Common myeloid progenitor, CD34-positive (primary cell): ENCODE measurements around the gene APMAP.

Experiments used
- CTCF ChIA-PET: fragments of 350-600 bp; sonication (Branson Sonifier 250); formaldehyde crosslinking; loops from one replicate; lab custom pipeline; 2021; ENCODE audit warnings: antibody characterized with exemption; lab: Charles Lee
- POLR2A ChIA-PET: fragments of 350-600 bp; sonication (Branson Sonifier 250); formaldehyde crosslinking; loops from one replicate; lab custom pipeline; 2021; ENCODE audit warnings: antibody characterized with exemption; lab: Charles Lee
- DNase-seq, 3 donors: peaks; one replicate each; pipeline versions ENCODE4 v3.0.0 to v3.0.0-alpha.2; 2013
- H3K27ac ChIP-seq, 2 experiments: 1 replicate in 1 of 2; 2 replicates in 1 of 2; pipeline ENCODE4 v1.7.0; 2013; ENCODE audit warnings: inconsistent platforms in 2 of 2, low read length in 2 of 2, mild to moderate bottlenecking in 2 of 2, low read depth in 1 of 2, moderate library complexity in 1 of 2; ENCODE audit not compliant: severe bottlenecking in 2 of 2, insufficient read depth in 1 of 2, poor library complexity in 1 of 2
- H3K27me3 ChIP-seq, 5 experiments: replicated peaks in 2 of 5; 1 replicate in 3 of 5; 2 replicates in 2 of 5; pipeline versions ENCODE4 v1.6.1 to v1.7.0; 2013; ENCODE audit warnings: low read length in 4 of 5, mild to moderate bottlenecking in 2 of 5, moderate library complexity in 2 of 5, inconsistent platforms in 1 of 5; ENCODE audit not compliant: insufficient read depth in 5 of 5, control insufficient read depth in 4 of 5
- H3K36me3 ChIP-seq, 4 experiments: 1 replicate in 2 of 4; 2 replicates in 2 of 4; pipeline versions ENCODE4 v1.6.1 to v1.7.0; 2013; ENCODE audit warnings: low read length in 3 of 4, control low read depth in 1 of 4, mild to moderate bottlenecking in 1 of 4; ENCODE audit not compliant: control insufficient read depth in 4 of 4, insufficient read depth in 4 of 4
- H3K4me1 ChIP-seq, 4 experiments: 1 replicate in 3 of 4; 2 replicates in 1 of 4; pipeline versions ENCODE4 v1.6.1 to v1.7.1; 2013; ENCODE audit warnings: low read length in 3 of 4, mild to moderate bottlenecking in 3 of 4, control low read depth in 1 of 4, inconsistent platforms in 1 of 4, moderate library complexity in 1 of 4; ENCODE audit not compliant: control insufficient read depth in 4 of 4, insufficient read depth in 4 of 4; ENCODE audit errors: control extremely low read depth in 1 of 4
- H3K4me3 ChIP-seq, 7 experiments: 1 replicate in 4 of 7; 2 replicates in 3 of 7; pipeline versions ENCODE4 v1.5.1 to v1.7.0; 2013; ENCODE audit warnings: mild to moderate bottlenecking in 7 of 7, low read length in 6 of 7, moderate library complexity in 6 of 7, inconsistent platforms in 2 of 7, low read depth in 2 of 7, control low read depth in 1 of 7; ENCODE audit not compliant: insufficient read depth in 4 of 7, control insufficient read depth in 1 of 7; ENCODE audit errors: extremely low read depth in 1 of 7
- H3K9me3 ChIP-seq, 5 experiments: 1 replicate in 4 of 5; 2 replicates in 1 of 5; pipeline versions ENCODE4 v1.6.1 to v1.7.1; 2013; ENCODE audit warnings: low read length in 4 of 5, mild to moderate bottlenecking in 2 of 5, inconsistent platforms in 1 of 5, low read depth in 1 of 5, moderate library complexity in 1 of 5; ENCODE audit not compliant: control insufficient read depth in 4 of 5, insufficient read depth in 2 of 5; ENCODE audit errors: control extremely low read depth in 1 of 5
- WGBS: methylation state at CpG from one replicate; pipeline ENCODE4 v1.1.5; 2013; ENCODE audit not compliant: insufficient coverage; 5-methylcytosine and 5-hydroxymethylcytosine counted together

The APMAP gene

DNA sequence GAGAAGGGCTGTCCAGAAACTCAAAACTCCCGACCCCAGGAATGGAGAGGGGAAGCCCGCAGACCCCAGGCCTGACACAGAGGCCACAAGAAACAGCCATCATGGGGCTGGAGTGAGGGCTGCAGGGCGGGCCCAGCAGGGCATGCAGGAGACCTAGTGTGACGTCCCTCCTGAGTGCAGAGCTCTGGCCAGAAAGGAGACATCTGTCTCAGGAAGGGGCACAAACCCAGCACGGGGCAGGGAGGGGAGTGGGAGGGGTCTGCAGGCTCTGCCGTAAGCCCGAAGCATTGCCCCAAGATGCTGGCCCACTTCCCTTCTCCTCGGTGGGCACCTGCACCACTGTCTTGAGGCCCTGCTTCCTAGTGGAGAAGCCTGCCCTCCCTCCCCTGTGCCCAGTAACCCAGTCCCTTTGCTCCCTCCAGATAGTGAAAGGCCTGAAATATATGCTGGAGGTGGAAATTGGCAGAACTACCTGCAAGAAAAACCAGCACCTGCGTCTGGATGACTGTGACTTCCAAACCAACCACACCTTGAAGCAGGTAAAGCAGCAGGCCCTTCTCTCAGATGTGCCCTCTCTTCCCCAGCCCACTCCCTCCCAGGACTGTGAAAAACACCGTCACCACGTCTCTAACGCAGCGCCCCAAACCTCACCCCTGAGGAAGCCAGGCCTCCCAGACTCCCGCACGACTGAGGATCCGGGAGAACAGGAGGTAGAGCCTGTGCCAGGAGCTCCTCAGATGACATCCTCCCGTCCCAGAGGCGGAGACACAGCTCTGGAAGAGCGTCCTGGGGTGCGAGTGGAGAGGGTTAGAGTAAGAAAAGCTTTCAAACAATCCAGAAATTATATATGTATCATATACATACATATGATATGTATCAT lies 33.8 kb downstream of the APMAP start:
- H3K9me3 ChIP-seq = no peaks in the 10 kb centered on the region
- WGBS = 95% methylated on average over 15 of the region's 20 CpGs
- no peak overlapping the region for H3K27ac ChIP-seq
- no peaks in the 10 kb centered on the region for H3K27me3 ChIP-seq
- ChIA-PET POLR2A (no interaction called here), CTCF (interaction anchor here (1.1 kb wide), 1 partner anchor 11 kb away, joined by 3 read pairs; no protein-coding TSS in a partner anchor)
- no peak overlapping the region for H3K4me3 ChIP-seq
- peaks cover 0 to 75% (median 39%) of the 10 kb centered on the region in 4 experiments for H3K36me3 ChIP-seq
- peaks cover 0 to 10% (median 4%) of the 10 kb centered on the region in 4 experiments for H3K4me1 ChIP-seq
- no peak for DNase-seq

GRCh38 chr20:24957326-24958016 lies 35.1 kb downstream of the APMAP start:
- no peak for DNase-seq
- ChIA-PET CTCF (interaction anchor here (1.1 kb wide), 1 partner anchor 12 kb away, joined by 3 read pairs; no protein-coding TSS in a partner anchor), POLR2A (no interaction called here)
- H3K27me3 ChIP-seq = no peaks in the 10 kb centered on the region
- no peak overlapping the region for H3K4me3 ChIP-seq
- H3K27ac ChIP-seq = no peak overlapping the region
- peaks cover 0 to 15% (median 5%) of the 10 kb centered on the region in 4 experiments for H3K4me1 ChIP-seq
- peaks cover 0 to 69% (median 32%) of the 10 kb centered on the region in 4 experiments for H3K36me3 ChIP-seq
- 96% methylated on average over 16 of the region's 18 CpGs for WGBS
- no peaks in the 10 kb centered on the region for H3K9me3 ChIP-seq

DNA sequence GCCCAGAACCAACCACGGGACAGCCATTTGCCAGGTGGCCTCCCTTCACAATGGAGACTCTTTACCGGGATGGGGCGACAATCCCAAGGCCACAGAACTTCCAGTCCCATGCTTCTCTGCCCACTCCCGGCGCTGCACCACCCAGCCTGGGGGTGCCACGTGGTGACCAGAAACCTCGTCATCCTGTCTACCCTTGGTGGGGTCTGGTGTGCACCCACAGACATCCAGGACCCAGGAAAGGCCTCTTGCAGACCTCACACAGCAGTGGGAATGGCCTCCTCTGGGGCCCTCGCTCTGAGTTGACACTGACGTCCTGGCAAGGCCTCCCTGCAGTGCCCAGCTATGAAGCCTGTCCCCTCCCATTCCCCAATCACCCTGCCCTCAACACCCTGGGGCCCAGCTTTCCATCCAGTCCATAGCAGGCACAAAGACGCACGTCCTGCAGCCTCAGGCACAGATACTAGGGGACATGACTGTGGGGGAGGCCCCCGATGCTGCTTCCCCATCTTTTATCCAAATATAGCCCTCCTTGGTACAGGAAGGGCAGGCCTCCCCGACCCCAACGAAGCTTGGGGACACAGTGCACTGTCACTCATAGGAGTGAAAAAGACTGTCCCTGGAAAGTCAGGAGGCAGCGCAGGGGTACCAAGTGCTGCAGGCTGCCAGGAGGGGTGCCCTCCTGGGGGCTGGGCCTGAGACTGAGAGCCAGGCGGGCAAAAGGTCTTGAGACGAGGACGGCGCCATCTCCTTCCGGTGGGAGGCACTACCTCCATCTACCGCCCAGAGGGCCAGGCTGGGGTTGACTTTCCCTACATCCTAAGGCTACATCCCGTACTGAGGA lies 36.3 kb downstream of the APMAP start:
- Histone ChIP-seq H3K27me3 (no peaks in the 10 kb centered on the region), H3K36me3 (peaks cover 0 to 60% (median 23%) of the 10 kb centered on the region in 4 experiments), H3K4me1 (peaks cover 0 to 28% (median 11%) of the 10 kb centered on the region in 4 experiments), H3K27ac (no peak overlapping the region), H3K9me3 (no peaks in the 10 kb centered on the region), H3K4me3 (no peak overlapping the region)
- ChIA-PET POLR2A (no interaction called here), CTCF (interaction anchor here (1.0 kb wide), 1 partner anchor 24 kb away, joined by 3 read pairs; no protein-coding TSS in a partner anchor)
- 97% methylated on average over 19 of the region's 22 CpGs for WGBS
- no peak for DNase-seq

DNA sequence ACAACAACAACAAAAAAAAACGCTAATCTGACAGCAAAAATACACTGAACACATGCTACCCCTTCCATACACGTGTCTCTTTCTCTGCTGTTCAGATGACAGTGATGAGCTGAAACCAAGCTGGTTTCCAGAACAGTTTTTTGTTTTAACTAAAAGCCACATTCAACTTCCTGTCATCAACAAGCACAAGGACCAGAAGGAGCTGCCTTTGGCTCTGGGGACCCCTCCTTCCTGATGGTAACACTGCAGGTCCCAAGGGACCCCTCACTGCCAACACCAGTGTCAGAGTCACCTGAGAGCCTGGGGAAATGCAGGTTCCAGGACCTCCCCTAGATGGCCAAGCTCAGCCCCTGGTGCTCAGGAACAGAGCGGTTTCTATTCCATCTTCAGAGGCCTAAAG lies 37.5 kb downstream of the APMAP start:
- Histone ChIP-seq H3K4me3 (no peak overlapping the region), H3K9me3 (no peaks in the 10 kb centered on the region), H3K27me3 (no peaks in the 10 kb centered on the region), H3K36me3 (peaks cover 0 to 51% (median 16%) of the 10 kb centered on the region in 4 experiments), H3K4me1 (peaks cover 0 to 39% (median 23%) of the 10 kb centered on the region in 4 experiments), H3K27ac (no peak overlapping the region)
- WGBS = 0% methylated on average over 1 of the region's 3 CpGs
- ChIA-PET POLR2A (interaction anchor here (0.5 to 0.6 kb wide), 2 partner anchors 16 to 40 kb away, joined by 3 read pairs; no protein-coding TSS in a partner anchor), CTCF (interaction anchor here (0.7 to 3.9 kb wide), 6 partner anchors 8 to 40 kb away, joined by 3 to 20 read pairs (median 4); no protein-coding TSS in a partner anchor)
- DNase-seq = peak in 2 of 3 donors; percentile 24 to 31

GRCh38 chr20:24954566-24954965 lies 38.0 kb downstream of the APMAP start:
- H3K27ac ChIP-seq = no peak overlapping the region
- no peaks in the 10 kb centered on the region for H3K27me3 ChIP-seq
- no peaks in the 10 kb centered on the region for H3K9me3 ChIP-seq
- POLR2A ChIA-PET = interaction anchor here (0.5 to 0.6 kb wide), 2 partner anchors 16 to 39 kb away, joined by 3 read pairs; no protein-coding TSS in a partner anchor
- peaks cover 0 to 46% (median 11%) of the 10 kb centered on the region in 4 experiments for H3K36me3 ChIP-seq
- no CpG with 5 or more reads among the region's 2 CpGs for WGBS
- no peak for DNase-seq
- H3K4me3 ChIP-seq = no peak overlapping the region
- CTCF ChIA-PET = interaction anchor here (0.8 to 3.9 kb wide), 7 partner anchors 9 to 174 kb away, joined by 3 to 20 read pairs (median 3); no protein-coding TSS in a partner anchor
- peaks cover 0 to 44% (median 28%) of the 10 kb centered on the region in 4 experiments for H3K4me1 ChIP-seq

- WGBS = 91% methylated on average over 6 of the region's 8 CpGs
- peaks cover 0 to 48% (median 32%) of the 10 kb centered on the region in 4 experiments for H3K4me1 ChIP-seq
- H3K9me3 ChIP-seq = no peaks in the 10 kb centered on the region
- ChIA-PET POLR2A (interaction anchor here (0.6 kb wide), 1 partner anchor 15 kb away, joined by 3 read pairs; no protein-coding TSS in a partner anchor), CTCF (interaction anchor here (0.8 to 3.9 kb wide), 6 partner anchors 9 to 174 kb away, joined by 3 to 20 read pairs (median 4); no protein-coding TSS in a partner anchor)
- H3K27ac ChIP-seq = no peak overlapping the region
- H3K27me3 ChIP-seq = no peaks in the 10 kb centered on the region
- peaks cover 0 to 42% (median 10%) of the 10 kb centered on the region in 4 experiments for H3K36me3 ChIP-seq
- no peak overlapping the region for H3K4me3 ChIP-seq
- DNase-seq = no peak
Measured at GRCh38 chr20:24954151-24954550, 38.4 kb downstream of the APMAP start.
